Astrocyte (in vitro differentiated cells and primary cell): ENCODE results near the gene COL24A1.

Experiments
- EZH2 ChIP-seq: IDR thresholded peaks from 2 replicates; pipeline ENCODE4 v1.6.1; 2012; ENCODE audit warnings: mild to moderate bottlenecking, low read length, inconsistent platforms; ENCODE audit not compliant: insufficient read depth
- TF ChIP-seq, protein P1 (sequence below): IDR thresholded peaks from 2 replicates; pipeline ENCODE4 v1.5.1; 2011; ENCODE audit warnings: low read depth, mild to moderate bottlenecking, inconsistent platforms, low read length, moderate library complexity; ENCODE audit not compliant: insufficient read depth

DNA sequence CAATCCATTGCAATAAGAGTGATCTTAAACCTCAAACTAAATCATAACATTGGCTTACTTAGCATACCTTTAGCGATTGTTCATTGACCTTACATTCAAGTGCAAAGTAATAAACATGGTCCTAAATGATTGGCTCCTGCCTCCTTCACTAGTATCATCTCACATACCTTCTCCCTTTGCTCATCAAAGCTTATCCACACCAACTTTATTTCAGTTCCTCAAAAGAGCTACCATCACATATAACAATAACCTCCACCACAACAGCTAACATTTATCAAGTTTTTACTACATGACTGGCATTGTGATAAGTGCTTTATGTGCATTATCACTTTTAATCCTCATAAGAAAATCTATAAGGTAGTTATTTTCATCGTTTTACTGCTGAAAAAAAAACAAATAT, 198.8 kb downstream of the COL24A1 start:
- TF ChIP-seq, protein P1, sequence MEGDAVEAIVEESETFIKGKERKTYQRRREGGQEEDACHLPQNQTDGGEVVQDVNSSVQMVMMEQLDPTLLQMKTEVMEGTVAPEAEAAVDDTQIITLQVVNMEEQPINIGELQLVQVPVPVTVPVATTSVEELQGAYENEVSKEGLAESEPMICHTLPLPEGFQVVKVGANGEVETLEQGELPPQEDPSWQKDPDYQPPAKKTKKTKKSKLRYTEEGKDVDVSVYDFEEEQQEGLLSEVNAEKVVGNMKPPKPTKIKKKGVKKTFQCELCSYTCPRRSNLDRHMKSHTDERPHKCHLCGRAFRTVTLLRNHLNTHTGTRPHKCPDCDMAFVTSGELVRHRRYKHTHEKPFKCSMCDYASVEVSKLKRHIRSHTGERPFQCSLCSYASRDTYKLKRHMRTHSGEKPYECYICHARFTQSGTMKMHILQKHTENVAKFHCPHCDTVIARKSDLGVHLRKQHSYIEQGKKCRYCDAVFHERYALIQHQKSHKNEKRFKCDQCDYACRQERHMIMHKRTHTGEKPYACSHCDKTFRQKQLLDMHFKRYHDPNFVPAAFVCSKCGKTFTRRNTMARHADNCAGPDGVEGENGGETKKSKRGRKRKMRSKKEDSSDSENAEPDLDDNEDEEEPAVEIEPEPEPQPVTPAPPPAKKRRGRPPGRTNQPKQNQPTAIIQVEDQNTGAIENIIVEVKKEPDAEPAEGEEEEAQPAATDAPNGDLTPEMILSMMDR, result no peak
- no peak for TF ChIP-seq EZH2
